ENCODE data around the gene SAT1. TPM values are rescaled to one million over a fixed set of nuclear protein-coding genes. Genes with fewer than 3 reads are reported as not detected.

Gene SAT1
- total and polyA plus RNA-seq, 12 donors, result 129 to 905 (median 381) TPM

GRCh38 chrX:23820235-23820782 is 37.3 kb downstream of the SAT1 start:
- Histone ChIP-seq H3K9me3 (replicated peaks in 1 of 3) (no peaks in the 10 kb centered on the region), H3K36me3 (replicated peaks in 1 of 2) (no peaks in the 10 kb centered on the region), H3K27ac (no peak overlapping the region), H3K27me3 (no peaks in the 10 kb centered on the region), H3K4me3 (no peak overlapping the region), H3K4me1 (replicated peaks in 1 of 2) (no peaks in the 10 kb centered on the region)
- 88 to 96% (median 90%) methylated on average over 5 to 6 of the region's 6 CpGs for WGBS, 4 donors
- TF ChIP-seq CTCF (IDR thresholded peaks at IDR 0.05) (no peak), POLR2A (IDR thresholded peaks at IDR 0.05) (no peak)
- intact Hi-C loops (cut with DNase I), result no loop called here
- no peak for DNase-seq

- TF ChIP-seq POLR2A (IDR thresholded peaks at IDR 0.05) (no peak), CTCF (IDR thresholded peaks at IDR 0.05) (no peak)
- no peak overlapping the region for H3K27ac ChIP-seq
- intact Hi-C loops (cut with DNase I), result no loop called here
- H3K4me1 ChIP-seq (replicated peaks in 1 of 2), result no peaks in the 10 kb centered on the region
- DNase-seq, result no peak
- H3K27me3 ChIP-seq, result no peaks in the 10 kb centered on the region
- no peaks in the 10 kb centered on the region for H3K9me3 ChIP-seq (replicated peaks in 1 of 3)
- H3K36me3 ChIP-seq (replicated peaks in 1 of 2), result no peaks in the 10 kb centered on the region
- H3K4me3 ChIP-seq, result no peak overlapping the region
- 58 to 86% (median 80%) methylated on average over 1 to 2 of the region's 2 CpGs for WGBS, 4 donors
These were observed 38.9 kb downstream of the SAT1 start for GRCh38 chrX:23821847-23822246.

GRCh38 chrX:23822397-23822796 is 39.4 kb downstream of the SAT1 start:
- Histone ChIP-seq H3K27ac (no peak overlapping the region), H3K27me3 (no peaks in the 10 kb centered on the region), H3K36me3 (replicated peaks in 1 of 2) (no peaks in the 10 kb centered on the region), H3K4me3 (no peak overlapping the region), H3K9me3 (replicated peaks in 1 of 3) (no peaks in the 10 kb centered on the region), H3K4me1 (replicated peaks in 1 of 2) (no peaks in the 10 kb centered on the region)
- WGBS, 4 donors, result 60 to 71% (median 63%) methylated on average over 3 of the region's 3 CpGs
- no peak for DNase-seq
- TF ChIP-seq CTCF (IDR thresholded peaks at IDR 0.05) (no peak), POLR2A (IDR thresholded peaks at IDR 0.05) (no peak)
- intact Hi-C loops (cut with DNase I), result no loop called here

- Histone ChIP-seq H3K27ac (no peak overlapping the region), H3K9me3 (replicated peaks in 1 of 3) (no peaks in the 10 kb centered on the region), H3K4me1 (replicated peaks in 1 of 2) (no peaks in the 10 kb centered on the region), H3K27me3 (no peaks in the 10 kb centered on the region), H3K4me3 (no peak overlapping the region), H3K36me3 (replicated peaks in 1 of 2) (no peaks in the 10 kb centered on the region)
- DNase-seq, result no peak
- intact Hi-C loops (cut with DNase I), result no loop called here
- TF ChIP-seq POLR2A (IDR thresholded peaks at IDR 0.05), result no peak
- no peak for TF ChIP-seq CTCF (IDR thresholded peaks at IDR 0.05)
- WGBS, 4 donors, result 66 to 89% (median 77%) methylated on average over 5 to 6 of the region's 6 CpGs
These were observed 39.9 kb downstream of the SAT1 start for GRCh38 chrX:23822841-23823240.
